ENCODE data around the gene LPIN1. TPM values are rescaled to one million over a fixed set of nuclear protein-coding genes. Genes with fewer than 3 reads are reported as not detected.

Gene LPIN1
- total RNA-seq, 1 experiment from 2014 or later, result 13.9 TPM

DNA sequence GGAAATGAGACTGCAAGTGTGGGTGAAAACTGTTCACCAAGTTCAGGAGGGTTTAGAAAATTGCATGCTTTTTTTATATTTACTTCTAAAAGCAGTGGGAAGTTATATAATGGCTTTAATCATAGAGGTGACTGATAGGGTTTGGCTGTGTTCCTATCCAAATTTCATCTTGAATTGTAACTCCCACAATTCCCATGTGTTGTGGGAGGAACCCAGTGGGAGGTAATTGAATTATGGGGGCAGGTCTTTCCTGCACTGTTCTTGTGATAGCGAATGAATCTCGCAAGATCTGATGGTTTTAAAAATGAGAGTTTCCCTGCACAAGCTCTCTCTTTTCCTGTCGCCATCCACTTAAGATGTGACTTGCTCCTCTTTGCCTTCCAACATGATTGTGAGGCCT is 40.7 kb upstream of the LPIN1 start:
- Mint-ChIP-seq H3K4me3 (no peak overlapping the region), H3K27ac (no peak overlapping the region), H3K27me3 (ENCODE audit: low read depth) (no peaks in the 10 kb centered on the region), H3K9me3 (peaks cover 13% of the 10 kb centered on the region), H3K4me1 (no peaks in the 10 kb centered on the region), H3K36me3 (peaks cover 4% of the 10 kb centered on the region)
- POLR2A ChIA-PET, result no interaction called here
- TF ChIP-seq, protein P1, sequence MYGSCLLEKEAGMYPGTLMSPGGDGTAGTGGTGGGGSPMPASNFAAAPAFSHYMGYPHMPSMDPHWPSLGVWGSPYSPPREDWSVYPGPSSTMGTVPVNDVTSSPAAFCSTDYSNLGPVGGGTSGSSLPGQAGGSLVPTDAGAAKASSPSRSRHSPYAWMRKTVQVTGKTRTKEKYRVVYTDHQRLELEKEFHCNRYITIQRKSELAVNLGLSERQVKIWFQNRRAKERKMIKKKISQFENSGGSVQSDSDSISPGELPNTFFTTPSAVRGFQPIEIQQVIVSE (CRISPR knock-in tag; IDR thresholded peaks at IDR 0.05; ENCODE audit: borderline replicate concordance), result no peak
- TF ChIP-seq TCF7 (CRISPR knock-in tag; IDR thresholded peaks at IDR 0.05; ENCODE audit: low read depth), result no peak
- no peak for TF ChIP-seq ATF1 (CRISPR knock-in tag; IDR thresholded peaks at IDR 0.05)
- TF ChIP-seq JAZF1 (CRISPR knock-in tag; IDR thresholded peaks at IDR 0.05), result no peak
- TF ChIP-seq ZNF232 (CRISPR knock-in tag; IDR thresholded peaks at IDR 0.05), result no peak
- TF ChIP-seq, protein P2, sequence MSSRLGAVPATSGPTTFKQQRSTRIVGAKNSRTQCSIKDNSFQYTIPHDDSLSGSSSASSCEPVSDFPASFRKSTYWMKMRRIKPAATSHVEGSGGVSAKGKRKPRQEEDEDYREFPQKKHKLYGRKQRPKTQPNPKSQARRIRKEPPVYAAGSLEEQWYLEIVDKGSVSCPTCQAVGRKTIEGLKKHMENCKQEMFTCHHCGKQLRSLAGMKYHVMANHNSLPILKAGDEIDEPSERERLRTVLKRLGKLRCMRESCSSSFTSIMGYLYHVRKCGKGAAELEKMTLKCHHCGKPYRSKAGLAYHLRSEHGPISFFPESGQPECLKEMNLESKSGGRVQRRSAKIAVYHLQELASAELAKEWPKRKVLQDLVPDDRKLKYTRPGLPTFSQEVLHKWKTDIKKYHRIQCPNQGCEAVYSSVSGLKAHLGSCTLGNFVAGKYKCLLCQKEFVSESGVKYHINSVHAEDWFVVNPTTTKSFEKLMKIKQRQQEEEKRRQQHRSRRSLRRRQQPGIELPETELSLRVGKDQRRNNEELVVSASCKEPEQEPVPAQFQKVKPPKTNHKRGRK (CRISPR knock-in tag; IDR thresholded peaks at IDR 0.05; ENCODE audit: borderline replicate concordance), result no peak
- CTCF ChIA-PET, result interaction anchor here (0.8 kb wide), 1 partner anchor 74 kb away, joined by 3 read pairs; no protein-coding TSS in a partner anchor
- ATAC-seq (no peak), DNase-seq (ENCODE audit: low spot score) (no peak)

DNA sequence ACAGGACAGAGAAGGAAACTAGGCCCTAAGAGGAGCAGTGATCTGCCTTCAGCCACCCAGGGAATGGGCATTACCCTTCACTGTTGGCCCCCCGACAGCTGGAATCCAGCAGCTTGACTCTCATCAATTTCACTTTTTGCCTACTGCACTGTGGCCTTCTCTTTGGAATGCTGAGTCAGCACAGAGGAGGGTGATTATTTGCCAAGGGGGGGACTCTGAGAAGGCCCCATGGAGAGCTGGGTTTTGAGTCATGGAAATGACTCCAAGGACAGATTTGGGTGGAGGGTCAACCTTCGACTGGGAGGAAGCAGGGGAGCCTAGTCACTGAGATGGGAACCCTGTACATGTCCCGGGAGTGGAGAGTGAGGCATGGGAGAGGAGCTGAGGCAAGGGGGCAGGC is 38.3 kb upstream of the LPIN1 start:
- H3K27ac Mint-ChIP-seq, result no peak overlapping the region
- no peaks in the 10 kb centered on the region for H3K4me1 Mint-ChIP-seq
- POLR2A ChIA-PET, result no interaction called here
- CTCF ChIA-PET, result interaction anchor here (1.0 kb wide), 1 partner anchor 20 kb away, joined by 3 read pairs; no protein-coding TSS in a partner anchor
- H3K27me3 Mint-ChIP-seq (ENCODE audit: low read depth), result no peaks in the 10 kb centered on the region
- TF ChIP-seq, protein P3, sequence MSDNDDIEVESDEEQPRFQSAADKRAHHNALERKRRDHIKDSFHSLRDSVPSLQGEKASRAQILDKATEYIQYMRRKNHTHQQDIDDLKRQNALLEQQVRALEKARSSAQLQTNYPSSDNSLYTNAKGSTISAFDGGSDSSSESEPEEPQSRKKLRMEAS (CRISPR knock-in tag; IDR thresholded peaks at IDR 0.05), result no peak
- TF ChIP-seq, protein P4, sequence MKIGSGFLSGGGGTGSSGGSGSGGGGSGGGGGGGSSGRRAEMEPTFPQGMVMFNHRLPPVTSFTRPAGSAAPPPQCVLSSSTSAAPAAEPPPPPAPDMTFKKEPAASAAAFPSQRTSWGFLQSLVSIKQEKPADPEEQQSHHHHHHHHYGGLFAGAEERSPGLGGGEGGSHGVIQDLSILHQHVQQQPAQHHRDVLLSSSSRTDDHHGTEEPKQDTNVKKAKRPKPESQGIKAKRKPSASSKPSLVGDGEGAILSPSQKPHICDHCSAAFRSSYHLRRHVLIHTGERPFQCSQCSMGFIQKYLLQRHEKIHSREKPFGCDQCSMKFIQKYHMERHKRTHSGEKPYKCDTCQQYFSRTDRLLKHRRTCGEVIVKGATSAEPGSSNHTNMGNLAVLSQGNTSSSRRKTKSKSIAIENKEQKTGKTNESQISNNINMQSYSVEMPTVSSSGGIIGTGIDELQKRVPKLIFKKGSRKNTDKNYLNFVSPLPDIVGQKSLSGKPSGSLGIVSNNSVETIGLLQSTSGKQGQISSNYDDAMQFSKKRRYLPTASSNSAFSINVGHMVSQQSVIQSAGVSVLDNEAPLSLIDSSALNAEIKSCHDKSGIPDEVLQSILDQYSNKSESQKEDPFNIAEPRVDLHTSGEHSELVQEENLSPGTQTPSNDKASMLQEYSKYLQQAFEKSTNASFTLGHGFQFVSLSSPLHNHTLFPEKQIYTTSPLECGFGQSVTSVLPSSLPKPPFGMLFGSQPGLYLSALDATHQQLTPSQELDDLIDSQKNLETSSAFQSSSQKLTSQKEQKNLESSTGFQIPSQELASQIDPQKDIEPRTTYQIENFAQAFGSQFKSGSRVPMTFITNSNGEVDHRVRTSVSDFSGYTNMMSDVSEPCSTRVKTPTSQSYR (CRISPR knock-in tag; IDR thresholded peaks at IDR 0.05), result no peak
- TF ChIP-seq HMGA2 (CRISPR knock-in tag; IDR thresholded peaks at IDR 0.05) (no peak), ZBTB21 (CRISPR knock-in tag; IDR thresholded peaks at IDR 0.05; ENCODE audit: borderline replicate concordance) (no peak), NR3C1 (CRISPR knock-in tag; conservative IDR thresholded peaks at IDR 0.05; ENCODE audit: low read depth) (no peak), FOXJ3 (CRISPR knock-in tag; IDR thresholded peaks at IDR 0.05; ENCODE audit: borderline replicate concordance) (no peak), MYBL2 (CRISPR knock-in tag; IDR thresholded peaks at IDR 0.05) (no peak), FOXK1 (CRISPR knock-in tag; IDR thresholded peaks at IDR 0.05) (no peak), TP53 (CRISPR knock-in tag; IDR thresholded peaks at IDR 0.05) (no peak)
- TF ChIP-seq, protein P5, sequence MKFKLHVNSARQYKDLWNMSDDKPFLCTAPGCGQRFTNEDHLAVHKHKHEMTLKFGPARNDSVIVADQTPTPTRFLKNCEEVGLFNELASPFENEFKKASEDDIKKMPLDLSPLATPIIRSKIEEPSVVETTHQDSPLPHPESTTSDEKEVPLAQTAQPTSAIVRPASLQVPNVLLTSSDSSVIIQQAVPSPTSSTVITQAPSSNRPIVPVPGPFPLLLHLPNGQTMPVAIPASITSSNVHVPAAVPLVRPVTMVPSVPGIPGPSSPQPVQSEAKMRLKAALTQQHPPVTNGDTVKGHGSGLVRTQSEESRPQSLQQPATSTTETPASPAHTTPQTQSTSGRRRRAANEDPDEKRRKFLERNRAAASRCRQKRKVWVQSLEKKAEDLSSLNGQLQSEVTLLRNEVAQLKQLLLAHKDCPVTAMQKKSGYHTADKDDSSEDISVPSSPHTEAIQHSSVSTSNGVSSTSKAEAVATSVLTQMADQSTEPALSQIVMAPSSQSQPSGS (CRISPR knock-in tag; IDR thresholded peaks at IDR 0.05; ENCODE audit: borderline replicate concordance, low read depth), result no peak
- TF ChIP-seq, protein P6, sequence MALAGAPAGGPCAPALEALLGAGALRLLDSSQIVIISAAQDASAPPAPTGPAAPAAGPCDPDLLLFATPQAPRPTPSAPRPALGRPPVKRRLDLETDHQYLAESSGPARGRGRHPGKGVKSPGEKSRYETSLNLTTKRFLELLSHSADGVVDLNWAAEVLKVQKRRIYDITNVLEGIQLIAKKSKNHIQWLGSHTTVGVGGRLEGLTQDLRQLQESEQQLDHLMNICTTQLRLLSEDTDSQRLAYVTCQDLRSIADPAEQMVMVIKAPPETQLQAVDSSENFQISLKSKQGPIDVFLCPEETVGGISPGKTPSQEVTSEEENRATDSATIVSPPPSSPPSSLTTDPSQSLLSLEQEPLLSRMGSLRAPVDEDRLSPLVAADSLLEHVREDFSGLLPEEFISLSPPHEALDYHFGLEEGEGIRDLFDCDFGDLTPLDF (CRISPR knock-in tag; IDR thresholded peaks at IDR 0.05), result no peak
- TF ChIP-seq, protein P7, sequence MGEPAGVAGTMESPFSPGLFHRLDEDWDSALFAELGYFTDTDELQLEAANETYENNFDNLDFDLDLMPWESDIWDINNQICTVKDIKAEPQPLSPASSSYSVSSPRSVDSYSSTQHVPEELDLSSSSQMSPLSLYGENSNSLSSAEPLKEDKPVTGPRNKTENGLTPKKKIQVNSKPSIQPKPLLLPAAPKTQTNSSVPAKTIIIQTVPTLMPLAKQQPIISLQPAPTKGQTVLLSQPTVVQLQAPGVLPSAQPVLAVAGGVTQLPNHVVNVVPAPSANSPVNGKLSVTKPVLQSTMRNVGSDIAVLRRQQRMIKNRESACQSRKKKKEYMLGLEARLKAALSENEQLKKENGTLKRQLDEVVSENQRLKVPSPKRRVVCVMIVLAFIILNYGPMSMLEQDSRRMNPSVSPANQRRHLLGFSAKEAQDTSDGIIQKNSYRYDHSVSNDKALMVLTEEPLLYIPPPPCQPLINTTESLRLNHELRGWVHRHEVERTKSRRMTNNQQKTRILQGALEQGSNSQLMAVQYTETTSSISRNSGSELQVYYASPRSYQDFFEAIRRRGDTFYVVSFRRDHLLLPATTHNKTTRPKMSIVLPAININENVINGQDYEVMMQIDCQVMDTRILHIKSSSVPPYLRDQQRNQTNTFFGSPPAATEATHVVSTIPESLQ (CRISPR knock-in tag; IDR thresholded peaks at IDR 0.05), result no peak
- H3K9me3 Mint-ChIP-seq, result peaks cover 13% of the 10 kb centered on the region
- peaks cover 4% of the 10 kb centered on the region for H3K36me3 Mint-ChIP-seq
- no peak overlapping the region for H3K4me3 Mint-ChIP-seq
- DNase-seq (ENCODE audit: low spot score) (no peak), ATAC-seq (no peak)
